HPDE6-E6E7 (cell line): ENCODE measurements around the gene HEATR1.
A peak's percentile ranks its signal among the peaks of the same experiment; 100 is the strongest.

Source experiments
- DNase-seq: peaks from one replicate; pipeline ENCODE4 v3.0.0; 2011; ENCODE audit warnings: missing footprints; ENCODE audit errors: extremely low spot score

Gene HEATR1

DNA sequence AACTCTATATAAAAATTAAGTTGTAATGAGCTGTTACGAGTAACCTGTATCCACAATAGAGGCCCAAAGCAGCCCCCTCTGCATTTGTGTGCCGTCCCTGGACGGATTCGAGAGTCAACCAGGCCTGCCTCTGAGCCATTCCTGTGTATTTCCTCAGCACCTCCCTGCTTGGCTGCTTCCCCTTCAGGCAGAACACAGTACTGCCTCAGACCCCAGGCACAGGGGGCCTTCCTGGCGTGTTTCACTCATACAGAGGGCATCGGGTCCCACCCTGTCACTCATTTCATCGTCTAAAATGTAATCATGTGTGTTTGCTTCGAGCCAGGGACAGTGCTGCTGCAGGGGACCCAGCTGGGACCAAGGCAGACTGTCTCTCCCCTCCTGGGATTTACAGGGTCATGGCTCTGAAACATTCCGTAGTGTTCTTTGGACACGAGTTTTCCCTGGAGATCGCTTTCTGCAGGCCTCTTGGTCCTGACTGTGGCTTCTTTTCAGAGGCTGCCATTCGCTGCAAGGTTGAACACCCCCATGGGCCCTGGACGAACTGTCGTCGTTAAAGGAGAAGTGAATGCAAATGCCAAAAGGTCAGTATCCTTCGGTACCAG, 61.1 kb downstream of the HEATR1 start:
- no peak for DNase-seq

DNA sequence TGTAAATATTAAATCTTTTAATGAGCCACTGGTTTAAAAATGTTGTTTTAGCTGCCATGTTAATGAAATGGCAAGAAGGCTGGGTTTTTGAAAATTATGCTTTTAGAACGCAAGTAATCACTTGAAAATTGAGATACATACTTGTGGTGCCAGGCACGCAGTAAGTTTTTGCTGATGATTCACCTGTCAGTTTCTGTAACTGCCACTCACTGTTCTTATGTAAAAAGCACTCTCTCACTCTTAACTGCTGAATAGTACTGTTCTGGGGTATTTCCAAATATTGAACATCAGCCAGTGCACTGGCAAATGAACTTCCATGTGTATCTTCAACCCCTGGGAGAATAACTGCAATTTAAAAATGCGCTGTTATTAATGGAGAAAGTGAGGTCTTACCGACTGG, 62.6 kb downstream of the HEATR1 start:
- no peak for DNase-seq

DNA sequence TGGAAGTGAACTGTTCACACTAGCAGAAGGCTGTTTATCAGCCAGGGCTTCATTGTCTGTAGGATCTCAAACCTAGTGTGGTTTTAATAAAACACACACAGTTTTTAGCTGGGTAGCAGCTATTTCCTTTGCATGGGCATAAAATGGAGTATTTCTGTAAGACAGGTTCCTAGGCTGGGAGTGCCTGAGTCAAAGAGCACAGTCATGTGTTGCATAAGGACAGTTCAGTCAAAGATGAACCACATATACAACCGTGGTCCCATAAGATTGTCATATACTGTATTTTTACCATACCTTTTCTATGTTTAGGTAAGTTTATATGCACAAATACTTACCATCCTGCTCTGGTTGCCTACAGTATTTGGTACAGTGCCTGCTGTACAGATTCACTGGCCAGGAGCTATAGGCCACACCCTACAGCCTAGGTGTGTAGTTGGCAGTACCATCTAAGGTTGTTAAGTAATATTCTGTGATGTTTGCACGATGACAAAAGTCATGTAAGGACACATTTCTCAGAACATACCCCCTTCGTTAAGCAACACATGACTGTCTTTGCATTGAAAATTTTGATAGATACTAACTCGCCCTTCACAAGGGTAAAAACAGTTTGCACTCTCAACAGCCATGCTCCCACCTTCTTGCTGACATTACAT, 63.4 kb downstream of the HEATR1 start:
- DNase-seq = no peak

DNA sequence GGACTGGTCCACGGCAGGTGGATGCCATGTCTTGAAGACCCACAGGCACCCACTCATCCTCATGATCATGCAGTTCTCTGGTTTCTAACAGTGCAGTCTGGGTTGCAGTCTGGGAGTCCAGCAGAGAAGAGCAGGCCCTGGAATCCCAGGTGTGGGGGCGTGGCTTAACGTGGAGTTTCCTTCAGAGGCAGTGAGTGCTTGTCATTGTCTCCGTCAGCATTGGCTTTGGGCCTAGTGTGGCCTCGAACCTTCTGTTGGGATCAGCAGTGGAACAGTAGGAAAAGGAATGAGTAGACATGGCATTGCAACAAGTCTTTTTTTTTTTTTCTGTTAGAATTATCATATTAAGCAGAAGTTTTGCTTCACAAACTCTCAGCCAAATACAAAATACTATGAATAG, 67.8 kb downstream of the HEATR1 start:
- DNase-seq = no peak

DNA sequence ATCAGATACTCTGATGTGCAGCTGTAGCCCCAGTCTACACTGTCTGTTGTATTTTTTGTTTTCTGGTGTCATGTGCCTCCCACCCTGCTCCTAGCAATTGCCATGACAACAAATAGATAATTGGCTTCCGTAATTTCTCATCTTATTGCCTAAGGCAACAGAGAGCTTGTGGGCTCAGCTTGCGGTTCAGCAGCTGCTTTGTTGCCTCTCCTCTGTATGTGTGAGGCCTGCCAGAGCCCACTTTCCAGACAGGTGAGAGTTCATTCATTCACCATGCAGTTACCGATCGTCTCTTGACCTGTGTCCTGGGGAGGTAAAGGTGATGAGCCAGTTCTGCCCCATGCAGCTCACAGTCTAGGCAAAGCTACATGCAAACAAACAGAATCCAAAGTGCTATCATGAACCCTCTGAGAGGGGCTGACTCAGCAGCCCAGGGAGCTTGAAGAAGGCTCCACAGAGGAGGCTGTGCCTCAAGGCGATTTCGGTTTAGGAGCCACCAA, 68.6 kb downstream of the HEATR1 start:
- DNase-seq = no peak

DNA sequence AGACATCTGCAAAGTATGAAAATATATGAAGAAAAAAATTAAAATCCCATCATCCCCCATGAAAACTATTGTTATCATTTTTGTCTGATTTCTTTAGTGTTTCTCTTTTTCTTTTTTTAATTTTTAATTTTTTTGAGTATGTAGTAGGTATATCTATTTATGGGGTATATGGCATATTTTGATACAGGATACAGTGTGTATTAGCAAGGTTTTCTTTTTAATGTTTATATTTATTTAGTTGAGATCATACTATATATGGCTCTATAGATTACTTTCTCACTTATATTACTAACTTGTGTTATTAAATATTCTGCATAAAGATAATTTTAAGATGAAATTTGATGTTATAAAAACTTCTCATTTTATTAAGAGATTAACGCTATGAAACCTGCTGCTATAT, 69.1 kb downstream of the HEATR1 start:
- DNase-seq = no peak

DNA sequence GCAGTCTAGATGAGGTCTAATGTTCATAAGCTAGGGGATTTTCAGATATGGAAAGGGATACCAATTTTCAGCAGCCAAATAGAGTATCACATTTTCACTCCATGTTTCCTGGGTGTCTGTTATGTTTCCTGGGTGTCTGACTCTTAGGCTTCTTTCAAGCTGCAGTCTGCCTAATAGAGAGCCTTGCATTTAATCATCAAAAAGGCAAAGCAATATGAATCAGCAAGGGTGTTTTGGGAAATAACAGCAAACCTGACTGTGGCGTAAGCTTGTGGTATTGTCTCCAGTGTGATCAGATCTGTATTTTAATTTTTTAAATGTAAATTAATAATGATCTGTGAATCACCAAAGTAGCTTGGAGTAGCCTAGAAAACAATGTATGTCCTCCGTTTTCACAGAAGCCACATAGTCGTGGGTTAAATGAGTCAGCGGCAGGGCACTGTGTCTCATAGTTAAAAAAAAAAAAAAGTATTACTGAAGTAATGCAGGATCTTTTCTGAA, 70.1 kb downstream of the HEATR1 start:
- DNase-seq = peak; percentile 39

DNA sequence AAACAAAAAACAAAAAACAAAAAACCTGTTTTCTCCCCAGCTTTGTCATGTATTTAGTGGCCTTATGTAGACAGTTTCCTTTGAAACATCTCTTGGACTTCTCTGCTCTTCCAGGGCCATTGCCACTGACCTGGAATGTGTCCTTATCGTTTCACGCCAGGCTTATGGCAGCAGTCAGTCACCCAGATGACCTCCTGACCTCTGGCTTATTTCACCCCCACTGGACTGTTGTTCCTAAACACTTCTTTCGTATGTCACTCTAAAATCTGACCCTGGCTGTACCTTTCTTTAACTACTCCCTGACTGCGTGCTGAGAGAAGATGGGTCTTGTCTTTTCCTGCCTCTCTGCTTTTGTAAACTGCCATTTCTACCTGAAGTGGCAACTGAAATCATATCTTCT, 71.5 kb downstream of the HEATR1 start:
- no peak for DNase-seq

DNA sequence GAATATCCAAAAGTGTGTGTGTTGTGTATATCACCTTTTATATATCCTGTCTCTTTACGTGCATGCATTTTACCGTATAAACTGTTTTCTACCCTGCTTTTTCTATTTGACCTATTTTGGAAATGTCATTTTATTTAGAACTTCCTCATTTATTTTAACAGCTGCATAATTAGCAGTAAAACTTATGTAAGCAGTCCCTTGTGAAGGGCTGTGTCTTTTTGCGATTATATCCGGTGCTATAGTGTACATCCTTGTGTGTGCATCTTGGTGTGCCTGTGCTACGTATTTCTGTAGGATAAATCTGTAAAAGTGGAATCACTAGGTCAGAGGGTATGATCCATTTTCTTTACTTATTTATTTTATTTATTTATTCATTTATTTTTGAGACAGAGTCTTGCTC, 73.4 kb downstream of the HEATR1 start:
- no peak for DNase-seq

DNA sequence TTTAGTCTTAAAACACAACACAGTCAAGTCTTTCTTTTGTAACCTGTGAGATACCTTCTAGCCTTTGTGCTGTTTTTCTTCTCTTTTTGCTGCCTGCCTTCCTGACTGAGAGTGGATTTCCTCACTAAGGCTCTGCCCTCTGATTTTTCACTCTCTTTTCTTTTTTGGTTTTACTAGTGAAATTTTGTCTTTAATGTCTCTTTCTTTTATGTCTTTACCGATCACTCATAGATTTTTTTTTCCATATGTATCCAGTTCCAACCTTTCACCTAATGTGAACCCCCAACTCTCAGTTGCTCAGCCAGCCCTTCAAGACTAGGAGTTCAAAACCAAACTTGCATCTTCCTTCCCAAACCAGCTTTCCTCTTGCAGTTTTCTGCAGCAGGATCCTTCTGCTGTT, 74.0 kb downstream of the HEATR1 start:
- DNase-seq = no peak

DNA sequence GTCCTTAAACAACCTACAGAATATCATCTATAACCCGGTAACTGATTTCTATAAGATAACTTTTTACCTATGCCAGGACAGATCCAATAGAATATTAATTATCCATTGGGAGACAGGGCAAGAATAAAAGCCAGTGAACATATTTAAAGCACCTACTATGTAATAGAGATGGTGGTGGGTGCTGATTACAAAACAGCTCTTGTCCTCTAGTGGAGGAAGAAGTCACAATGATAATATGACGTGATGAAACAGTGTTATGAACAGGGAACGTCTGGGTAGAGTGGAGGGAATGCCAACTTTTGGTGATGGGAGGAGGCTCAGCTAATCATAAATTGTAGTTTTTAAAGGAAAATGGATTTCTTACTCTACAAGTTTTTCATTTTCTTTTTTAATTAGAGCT, 78.2 kb downstream of the HEATR1 start:
- no peak for DNase-seq

DNA sequence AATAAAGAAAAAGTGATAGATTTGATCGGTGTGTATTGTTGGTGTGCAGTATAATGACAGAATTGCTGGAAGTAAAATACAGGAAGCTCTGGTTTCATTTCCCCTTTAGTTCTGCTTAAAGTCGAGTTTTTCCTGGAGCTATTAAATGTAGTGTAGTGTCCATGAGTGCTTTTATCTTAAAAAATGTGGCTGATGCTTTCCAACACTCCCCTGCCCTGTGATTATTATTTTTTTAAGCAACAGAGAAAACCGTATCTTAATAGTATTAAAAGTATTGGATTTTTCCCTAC, 79.5 kb downstream of the HEATR1 start:
- DNase-seq = no peak

DNA sequence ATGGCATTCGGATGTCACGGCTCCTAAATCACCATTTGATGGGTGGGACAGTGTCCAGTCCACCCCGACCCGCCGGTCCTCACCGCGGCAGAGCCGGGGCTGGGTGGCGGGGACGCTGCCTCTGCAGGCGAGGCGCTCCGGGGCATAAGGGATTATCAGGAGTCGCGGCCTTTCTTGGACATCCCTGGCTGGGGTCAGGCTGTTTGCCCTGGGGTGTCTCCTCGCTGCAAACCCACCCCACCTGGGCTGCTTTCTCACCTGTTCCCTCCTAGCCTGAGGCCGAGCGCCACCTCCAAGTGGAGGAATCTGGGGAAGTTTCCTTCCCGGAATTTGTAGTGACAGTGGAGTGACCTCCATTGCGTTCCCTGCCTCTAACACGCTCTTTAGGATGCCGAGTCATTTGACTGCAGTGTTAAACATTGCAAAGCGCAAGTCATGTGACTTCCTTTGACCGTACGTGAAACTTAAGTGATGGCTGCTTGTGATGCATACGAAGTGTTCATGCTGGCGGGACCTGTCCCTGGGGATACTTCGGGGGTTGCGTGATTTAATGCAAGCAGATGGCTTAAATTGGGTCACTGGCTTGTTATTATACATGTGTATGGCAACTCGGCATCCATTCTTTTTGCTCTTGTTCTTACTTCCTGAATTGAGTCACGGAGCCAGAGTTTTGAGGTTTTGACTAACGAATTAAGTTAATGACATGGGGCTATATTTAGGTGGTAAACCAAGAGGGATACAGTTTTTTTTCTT, 80.0 kb downstream of the HEATR1 start:
- peak; percentile 70 for DNase-seq

DNA sequence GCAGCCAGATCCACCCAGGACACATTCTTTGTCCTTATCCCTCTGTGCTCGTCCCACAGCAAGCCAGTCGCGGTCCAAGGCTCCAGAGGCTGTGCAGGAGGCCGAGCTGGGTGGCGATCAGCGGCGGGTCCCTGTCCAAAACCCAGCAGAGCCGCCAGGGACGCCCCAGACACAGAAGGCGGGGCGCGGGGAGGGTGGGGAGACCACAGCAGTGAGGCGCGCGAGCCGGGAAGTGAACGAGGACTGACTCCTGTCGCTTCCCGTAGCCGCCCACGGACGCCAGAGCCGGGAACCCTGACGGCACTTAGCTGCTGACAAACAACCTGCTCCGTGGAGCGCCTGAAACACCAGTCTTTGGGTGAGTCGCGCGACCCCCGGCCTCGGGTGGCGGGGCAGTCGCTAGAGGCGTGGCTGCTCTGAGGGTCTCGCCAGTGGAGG, 80.6 kb downstream of the HEATR1 start, which contains the start of gene LGALS8:
Gene LGALS8, plus strand, starts transcription at position 279 of the 438 bp plus-strand sequence. CDS start 2,089 bp downstream, outside the sequence.
- DNase-seq = peak; percentile 53

DNA sequence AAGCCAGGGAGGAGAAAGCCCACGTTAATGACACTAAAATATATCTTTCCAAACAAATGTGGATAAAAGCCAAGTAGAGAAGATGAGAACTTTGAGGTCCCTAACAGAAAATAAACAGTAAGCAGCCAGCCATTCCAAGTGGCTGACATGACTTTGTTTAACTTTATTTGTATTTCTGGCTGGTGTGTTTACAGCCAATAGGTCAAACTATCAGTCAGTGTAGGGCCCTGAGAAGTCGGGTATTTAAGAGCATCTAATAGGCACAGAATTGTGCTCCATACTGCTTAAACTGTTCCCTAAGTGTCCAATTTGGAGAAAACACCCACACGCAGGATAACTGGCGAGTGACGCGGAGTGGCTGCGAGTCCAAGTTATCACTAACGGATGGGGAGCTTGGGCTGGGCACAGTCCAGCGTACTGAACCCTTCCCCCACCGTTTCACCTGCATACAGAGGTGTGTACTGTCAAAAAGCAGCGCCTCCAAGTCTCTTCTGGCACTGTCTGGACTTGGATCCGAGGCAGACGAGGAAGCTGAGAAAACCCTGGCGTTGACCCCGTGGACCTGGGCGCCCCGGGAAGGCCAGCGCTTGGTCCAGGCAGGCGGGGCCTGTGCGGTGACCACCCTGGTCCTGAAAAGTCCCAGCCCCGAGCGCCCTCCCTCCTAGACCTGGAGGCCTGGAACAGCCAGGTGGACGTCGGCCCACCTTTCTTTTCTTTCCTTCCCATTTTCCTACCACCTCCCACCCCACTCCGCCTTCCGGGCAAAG, 81.2 kb downstream of the HEATR1 start:
- peak; percentile 49 for DNase-seq

DNA sequence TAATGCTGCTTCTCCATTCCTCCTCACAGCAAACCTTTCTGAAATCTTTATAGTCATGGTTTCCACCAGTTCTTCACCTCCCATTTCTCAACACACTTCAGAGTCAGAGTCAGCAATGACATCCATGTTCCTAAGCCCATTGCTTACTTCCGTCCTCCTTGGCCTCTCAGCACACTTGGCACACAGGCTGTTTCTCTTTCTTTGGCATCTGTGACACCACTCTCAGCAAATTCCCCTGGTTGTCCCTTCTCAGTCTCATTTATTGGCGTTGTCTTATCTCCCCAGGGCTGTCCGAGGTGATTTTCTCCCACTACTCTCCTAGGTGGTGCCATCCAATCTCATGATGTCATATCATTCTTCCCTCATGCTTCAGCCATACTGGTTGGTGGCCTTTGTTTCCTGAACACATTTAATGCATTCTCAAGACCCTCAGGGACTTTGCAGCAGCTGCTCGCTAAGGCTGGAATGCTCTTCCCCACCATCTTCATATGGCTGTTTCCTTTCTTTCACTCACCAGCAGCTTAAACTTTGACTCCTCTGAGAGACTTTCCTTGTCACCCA, 83.8 kb downstream of the HEATR1 start:
- no peak for DNase-seq

DNA sequence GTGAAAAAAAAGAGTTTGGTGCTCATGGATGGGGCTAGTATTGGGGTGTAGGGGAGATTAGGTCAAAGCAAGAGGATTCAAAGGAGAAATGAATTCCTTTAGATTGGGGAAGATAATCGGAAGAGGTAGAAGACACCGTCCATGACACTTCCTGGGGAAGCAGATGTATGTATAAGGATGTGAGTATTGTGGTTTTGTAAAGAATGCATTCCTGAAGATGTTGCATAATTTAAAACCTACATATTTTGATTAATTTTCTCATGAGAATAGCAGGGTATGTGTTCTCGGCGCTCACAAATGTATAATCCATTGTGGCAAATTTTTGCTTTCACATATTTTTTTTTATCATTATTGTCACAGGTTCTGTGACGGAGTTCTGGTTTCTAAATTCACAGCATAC, 86.0 kb downstream of the HEATR1 start:
- no peak for DNase-seq

DNA sequence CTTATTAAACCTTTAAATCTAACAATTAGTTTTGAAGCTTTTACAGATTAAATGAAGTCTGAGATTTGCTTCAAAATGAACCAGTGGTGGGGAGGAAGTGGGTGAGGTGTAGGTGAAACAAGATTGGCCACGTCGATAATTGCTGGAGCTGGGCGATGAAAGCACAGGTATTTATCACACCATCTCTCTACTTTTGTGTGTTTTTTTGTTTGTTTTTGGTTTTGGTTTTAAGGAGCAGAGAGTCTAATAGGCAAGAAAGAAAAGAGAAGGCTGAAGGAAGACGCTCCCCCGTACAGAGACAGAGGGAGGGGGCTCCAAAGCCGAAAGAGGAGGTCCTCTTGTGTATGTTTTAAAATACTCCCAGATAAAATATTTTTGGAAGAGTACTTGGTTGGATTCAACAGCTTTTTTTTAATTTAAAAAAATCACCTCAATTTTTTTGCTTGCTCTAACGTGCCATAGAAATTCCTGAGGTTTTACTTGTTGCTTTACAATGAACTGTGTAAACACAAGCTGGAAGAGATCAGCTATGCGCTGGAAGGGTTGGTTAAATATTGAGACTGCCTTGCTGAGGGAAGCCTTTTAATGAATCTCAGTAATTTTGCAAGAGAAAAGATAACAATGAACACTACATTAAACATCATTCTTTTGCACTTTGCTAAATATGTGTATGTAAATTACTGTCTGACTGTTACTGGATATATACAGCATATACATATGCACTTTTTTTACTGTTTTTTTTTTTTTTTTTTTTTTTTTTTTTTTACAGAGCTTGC, 87.2 kb downstream of the HEATR1 start:
- peak; percentile 36 for DNase-seq

DNA sequence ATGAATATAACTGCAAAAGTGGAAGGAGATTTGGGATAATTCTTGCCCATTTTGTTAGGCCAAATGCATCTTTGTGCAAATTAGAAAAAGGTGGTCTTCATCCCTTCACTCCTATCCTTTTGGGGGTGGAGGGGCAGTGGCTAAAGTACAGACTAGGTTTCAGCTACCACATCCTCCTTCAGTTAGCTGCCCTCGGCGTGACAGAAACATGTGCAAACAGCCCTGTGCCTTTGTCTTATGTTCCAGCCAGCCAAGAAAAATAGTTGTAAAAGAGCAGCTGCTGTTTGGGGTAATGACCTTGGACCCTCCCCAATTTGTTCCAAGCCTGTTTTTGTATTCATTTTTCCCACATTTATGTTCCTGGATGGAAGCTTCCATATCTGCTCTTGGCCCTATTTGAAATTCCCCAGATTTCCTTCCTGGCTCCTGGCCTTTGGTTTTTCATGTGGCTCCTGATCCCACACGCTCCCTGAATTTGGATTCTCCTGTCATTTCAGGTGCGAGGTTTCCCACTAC, 88.8 kb downstream of the HEATR1 start:
- DNase-seq = no peak

DNA sequence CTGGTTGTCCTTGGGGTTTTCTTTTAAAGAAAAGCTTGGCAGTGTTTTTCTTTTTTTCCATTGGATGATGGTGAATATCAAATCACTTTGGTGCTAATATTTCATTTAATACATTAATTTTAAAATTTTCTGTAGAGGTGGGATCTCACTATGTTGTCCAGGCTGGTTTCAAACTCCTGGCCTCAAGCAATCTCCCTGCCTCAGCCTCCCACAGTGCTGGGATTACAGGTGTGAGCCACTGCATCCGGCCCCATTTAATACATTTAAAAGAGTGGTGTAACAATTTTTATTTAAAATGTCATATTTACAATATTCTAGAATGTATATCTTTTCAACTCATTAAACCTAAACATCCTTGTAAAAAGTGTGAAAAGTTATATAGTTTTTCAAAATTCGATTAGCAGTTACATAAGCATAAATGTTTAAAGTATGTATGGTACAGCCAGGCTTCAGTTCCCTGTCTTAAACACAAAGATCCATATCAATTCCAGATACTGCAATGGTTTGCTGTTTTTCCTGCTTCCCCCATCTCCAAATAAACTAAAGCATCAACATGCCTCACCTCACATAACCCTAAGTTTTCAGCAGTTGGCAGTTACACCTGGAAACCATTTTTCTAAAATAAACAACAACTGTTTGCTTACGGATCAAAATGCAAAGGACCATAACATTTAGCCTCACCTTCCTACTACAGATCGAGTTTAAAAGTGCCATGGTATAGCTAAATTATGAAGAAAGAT, 89.4 kb downstream of the HEATR1 start:
- no peak for DNase-seq
